SKM-1 treated with dmso at 0.1 percent for 144 hours (cell line): ENCODE measurements around the gene IPCEF1.

Experiments
- DNase-seq: peaks from one replicate; lab custom pipeline; 2025; ENCODE audit not compliant: unreplicated experiment; lab: John Stamatoyannopoulos, UW

The IPCEF1 gene

DNA sequence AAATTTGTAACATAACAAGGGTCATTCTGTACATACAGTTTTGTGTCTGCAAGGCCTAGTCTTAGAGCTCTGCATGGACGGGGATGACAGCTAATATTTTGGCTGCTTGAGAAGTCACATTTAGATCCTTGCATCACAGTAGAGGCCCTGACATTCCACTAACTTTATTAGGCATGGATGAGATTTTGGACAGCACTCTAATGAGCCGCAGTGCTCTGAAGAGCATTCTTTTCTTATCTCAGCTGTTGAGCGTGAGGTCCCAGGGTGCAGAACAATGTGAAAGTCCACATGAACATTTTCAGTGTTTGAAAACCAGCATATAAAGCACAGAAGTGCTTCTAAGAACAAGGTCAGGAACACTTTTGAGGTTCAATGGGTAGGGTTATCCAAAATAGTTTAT is 58.9 kb downstream of the IPCEF1 start:
- DNase-seq: no peak

GRCh38 chr6:154297210-154297609 is 59.4 kb downstream of the IPCEF1 start:
- no peak for DNase-seq

DNA sequence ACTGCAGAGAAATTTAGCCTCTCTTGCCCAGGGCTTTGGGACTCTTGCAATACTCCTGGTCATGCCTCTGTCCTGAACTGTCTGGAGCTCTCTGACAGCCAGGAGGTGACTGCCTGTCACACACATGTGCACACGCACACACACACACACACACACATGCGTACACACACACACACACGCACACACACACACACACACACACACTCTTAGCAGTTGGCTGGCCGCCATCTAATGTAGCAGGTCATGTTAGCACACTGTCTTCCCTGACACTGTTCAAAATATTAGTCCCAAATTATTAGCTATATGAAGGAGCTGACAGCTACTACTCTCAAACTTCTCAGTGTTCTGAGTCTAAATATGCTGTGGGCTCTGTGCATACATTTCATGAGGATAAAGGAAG is 60.9 kb downstream of the IPCEF1 start:
- no peak for DNase-seq

GRCh38 chr6:154292855-154293519 is 63.6 kb downstream of the IPCEF1 start:
- DNase-seq: no peak

GRCh38 chr6:154292066-154292465 is 64.5 kb downstream of the IPCEF1 start:
- DNase-seq: no peak

DNA sequence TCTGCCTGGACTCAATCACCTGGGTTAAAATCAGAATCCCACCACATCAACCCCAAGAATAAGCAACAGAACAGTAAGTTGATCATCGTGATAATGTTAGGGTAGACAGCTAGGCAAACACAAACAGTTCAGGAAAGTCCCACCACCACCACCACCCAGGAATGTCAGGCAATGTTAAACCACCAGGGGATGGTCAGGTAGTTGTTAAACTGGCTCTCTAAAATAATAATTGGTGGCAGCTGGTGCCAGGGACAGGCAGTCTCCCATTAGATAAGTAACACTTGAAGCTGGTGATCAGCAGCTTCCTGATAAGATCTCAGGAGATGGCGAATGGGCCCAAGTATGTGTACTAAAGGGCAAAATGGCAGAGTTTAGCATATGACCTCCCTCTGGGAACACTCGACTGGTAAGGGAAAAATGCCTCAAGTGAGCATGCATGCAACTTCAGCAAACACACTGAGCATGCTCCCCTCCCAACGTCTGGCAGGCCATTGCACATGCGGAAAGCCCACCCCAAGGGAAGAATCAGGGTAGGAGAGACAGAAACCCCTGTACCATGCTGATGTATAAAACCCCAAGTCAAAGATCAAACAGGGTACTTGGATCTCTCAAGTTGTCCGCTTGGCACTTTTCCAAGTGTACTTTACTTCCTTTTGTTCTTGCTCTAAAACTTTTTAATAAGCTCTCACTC is 66.6 kb downstream of the IPCEF1 start:
- DNase-seq: no peak

- no peak for DNase-seq
These were observed 70.8 kb downstream of the IPCEF1 start for GRCh38 chr6:154285826-154286225.

GRCh38 chr6:154284313-154284853 is 72.2 kb downstream of the IPCEF1 start:
- no peak for DNase-seq

- DNase-seq: no peak
These were observed 76.1 kb downstream of the IPCEF1 start for GRCh38 chr6:154280521-154280920.

DNA sequence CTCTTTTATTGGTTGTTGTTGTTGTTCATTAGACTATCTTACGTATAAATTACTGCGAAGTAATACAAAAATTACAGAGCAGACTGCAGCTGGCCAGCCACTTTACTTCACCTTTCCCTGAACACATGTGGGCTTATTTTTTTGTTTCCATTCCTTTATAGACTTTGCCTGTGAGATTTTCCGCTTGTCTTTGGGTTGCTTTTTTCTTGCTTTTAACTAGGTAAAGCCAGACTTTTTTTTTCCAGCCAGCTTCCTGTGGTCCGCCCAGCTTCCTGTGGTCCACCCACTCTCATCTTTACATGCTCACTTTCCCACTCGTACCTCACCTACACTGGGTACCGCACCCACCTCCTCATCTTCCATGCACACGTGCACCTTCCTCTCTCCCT is 79.0 kb downstream of the IPCEF1 start:
- no peak for DNase-seq

DNA sequence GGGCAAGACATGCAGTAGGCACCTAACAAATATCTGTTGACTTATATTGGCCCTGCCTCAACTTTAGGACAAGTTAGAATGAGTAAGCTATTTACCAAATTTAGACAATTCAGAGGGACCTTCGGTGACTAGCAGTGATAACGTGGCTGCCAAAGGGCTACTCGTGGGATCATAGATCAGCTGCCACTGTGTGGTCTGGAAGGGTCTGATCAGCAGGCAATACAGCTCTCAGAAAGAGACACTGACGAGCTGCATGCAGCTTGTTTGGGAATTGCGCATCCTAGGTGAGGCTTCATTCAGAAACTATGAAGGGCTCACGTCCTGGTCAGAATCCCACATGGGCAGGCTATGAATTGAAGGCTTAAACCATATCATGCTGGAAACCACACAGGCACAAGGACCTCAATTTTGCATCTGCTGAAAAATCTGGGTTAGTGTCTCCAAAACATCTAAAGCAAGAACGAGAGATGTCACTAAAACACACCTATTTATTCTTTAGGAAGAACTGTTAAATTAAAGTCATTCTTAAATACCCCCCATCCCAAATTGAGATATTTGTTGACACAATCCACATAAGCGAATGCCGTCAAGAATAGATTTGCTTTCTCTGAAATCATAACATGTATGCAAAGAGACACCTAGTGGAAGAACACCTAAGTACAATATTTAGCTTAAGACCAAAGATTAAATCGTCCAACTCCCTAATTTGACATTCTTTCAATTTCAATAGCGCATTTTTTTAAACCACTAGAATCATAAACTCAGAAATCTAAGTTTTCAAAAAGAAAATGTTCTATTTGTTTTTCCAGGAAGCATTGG is 79.6 kb downstream of the IPCEF1 start:
- DNase-seq: peak; percentile 16

- DNase-seq: no peak
These were observed 82.4 kb downstream of the IPCEF1 start for GRCh38 chr6:154274168-154274567.

GRCh38 chr6:154268486-154268885 is 88.1 kb downstream of the IPCEF1 start:
- no peak for DNase-seq

DNA sequence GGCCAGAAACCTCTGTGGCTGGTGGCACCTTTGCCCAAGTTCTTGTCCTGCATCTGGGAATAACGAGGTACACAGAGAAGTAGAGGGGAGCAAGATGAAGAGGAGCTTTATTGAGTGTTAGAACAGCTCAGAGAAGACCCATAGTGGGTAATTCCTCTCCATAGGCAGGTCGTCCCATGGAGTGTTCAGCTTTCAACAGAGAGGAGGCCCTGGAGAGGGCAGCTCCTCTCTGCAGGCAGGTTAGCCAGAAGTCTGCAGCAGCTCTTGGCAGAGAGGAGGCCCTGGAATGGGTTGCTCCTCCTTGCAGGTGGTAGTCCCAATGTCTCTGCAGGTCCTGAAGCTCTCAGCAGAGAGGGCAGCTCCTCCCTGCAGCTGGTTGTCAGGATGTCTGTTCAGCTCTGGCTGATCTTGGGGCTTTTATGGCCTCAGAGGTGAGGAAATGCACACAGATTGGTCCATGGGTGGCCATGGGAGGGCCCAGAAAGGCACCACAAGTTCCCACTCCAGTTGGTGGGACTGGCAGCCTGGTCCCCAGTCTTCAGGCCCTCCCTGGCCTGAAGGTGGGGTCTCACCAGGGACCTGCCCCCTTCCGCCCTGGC is 89.0 kb downstream of the IPCEF1 start:
- DNase-seq: no peak

GRCh38 chr6:154266560-154267099 is 90.0 kb downstream of the IPCEF1 start:
- no peak for DNase-seq

DNA sequence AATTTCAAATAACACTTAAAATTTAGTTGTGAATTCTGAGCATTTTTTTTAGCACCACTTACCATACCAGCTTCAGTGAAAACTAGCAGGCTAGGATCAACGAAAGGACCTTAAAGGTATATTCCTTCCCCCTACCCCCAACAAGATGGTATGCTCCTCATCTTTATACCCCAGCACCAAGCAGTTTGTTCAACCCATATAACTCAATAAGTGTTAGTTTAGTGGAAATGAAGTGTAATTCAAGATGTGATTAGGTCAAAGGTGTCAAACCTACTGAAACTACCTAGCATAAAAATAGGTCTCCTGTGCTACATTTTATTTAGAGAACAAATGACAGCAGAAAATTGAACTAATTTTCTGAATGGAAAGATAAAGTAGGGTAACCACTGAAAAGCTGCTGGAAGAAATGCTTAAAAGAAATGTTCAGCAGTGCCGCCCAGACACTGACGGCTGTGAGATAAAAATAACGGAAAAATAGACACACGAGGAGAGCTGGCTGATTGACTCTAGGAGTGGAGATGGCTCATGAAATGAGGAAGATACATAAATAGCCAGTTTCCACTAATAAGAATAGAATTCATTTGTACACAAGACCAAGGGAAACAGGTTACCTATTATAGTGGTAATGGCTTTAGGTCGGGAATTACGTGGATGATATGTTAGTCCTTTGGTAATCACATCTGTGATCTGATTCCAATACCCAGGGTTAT is 94.8 kb downstream of the IPCEF1 start:
- DNase-seq: peak; percentile 21

DNA sequence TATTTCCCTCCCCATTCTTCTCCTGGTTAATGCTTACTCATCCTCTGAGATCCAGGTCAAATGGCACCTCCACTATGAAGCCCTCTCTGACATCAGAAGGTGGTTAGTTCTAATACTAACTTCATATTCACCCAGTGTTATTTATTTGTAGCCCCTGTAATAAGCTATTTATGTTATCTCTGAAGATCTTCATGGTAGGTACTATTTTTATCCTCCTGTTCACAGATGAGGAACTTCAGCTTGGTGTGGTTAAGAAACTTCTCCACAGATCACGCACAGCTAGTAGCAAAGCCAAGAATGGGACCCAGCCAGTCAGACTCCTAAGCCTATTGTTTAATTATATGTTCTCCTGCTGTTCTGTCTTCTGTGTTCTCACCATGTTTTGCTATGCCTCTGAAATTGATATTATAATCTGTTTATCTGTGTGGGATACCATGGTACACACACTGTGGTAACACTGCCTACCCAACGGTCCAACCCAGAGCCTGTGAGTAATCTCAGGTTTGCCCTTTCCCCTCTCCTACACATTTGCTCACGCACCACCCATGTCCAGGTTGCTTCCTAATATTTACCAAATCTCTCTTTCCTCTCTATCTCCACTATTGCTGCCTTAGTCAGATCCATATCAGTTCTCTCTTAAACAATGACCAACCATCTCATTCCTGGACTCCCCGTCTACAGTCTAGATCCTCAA is 98.4 kb downstream of the IPCEF1 start:
- peak; percentile 91 for DNase-seq

GRCh38 chr6:154257067-154257466 is 99.5 kb downstream of the IPCEF1 start:
- peak; percentile 96 for DNase-seq

DNA sequence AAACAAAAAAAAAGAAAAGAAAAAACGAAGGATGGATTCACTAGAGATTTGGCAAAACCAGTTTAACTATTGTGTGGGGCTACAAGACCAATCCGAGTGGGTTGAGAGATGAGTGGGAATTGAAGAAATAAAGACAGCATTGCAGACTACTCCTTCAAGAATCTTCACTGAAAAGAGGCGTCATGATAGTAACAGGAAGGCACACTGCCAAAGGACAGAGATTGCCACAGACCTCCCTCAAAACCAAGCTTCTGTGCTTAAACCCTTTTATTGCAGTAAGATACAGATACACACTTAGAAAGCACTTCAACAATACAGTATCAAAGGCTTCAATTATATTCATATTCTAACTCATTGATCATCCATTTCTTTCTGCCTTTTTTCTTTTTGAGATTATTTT is 103.9 kb downstream of the IPCEF1 start:
- DNase-seq: peak; percentile 39

GRCh38 chr6:154251116-154251515 is 105.5 kb downstream of the IPCEF1 start:
- DNase-seq: no peak
